Measurements from ENCODE around the gene GNAO1.

GRCh38 chr16:56309008-56309407 is 117.7 kb downstream of the GNAO1 start:
- TF ChIP-seq POLR2A (IDR thresholded peaks at IDR 0.05) (no peak), CTCF (IDR thresholded peaks at IDR 0.05) (no peak)
